Activated CD4-positive, alpha-beta T cell treated with anti-CD3 and anti-CD28 coated beads, Interleukin-2, Interleukin-6, amounts not matched to agents 100 ng/mL and 50 ng/mL, durations not matched to agents 16 hours and 8 hours (primary cell): ENCODE data around the gene MSANTD4.
"Not testable (repeated sequence)": the region's sequence is repeated elsewhere in the genome, so short reads cannot be mapped to it uniquely, and the experiment has no call there.

Experiments
- DNase-seq: peaks from one replicate; pipeline ENCODE4 v3.0.0-alpha.2; 2020

MSANTD4 gene

DNA sequence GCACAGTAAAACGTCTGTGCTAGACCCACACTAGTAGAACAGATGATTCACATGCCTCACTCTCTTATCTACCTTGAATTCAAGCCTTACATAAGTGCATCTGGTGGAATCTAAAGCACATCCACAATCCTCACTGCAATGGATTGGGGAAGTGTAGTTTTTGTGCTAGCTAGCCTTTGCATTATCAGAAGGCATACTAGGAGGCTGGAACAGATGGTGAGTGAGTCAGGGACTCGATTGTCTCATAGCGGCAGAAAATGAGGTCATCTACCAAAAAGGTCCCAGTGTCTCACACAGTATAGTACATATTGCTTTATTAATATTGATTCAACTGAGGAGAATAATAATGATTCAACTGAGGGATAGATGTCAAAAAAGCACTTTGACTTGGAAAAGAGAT, 9.3 kb downstream of the MSANTD4 start:
- no peak for DNase-seq

GRCh38 chr11:106011481-106011880, 10.6 kb downstream of the MSANTD4 start:
- DNase-seq = no peak

GRCh38 chr11:106003094-106003493, 18.9 kb downstream of the MSANTD4 start:
- not testable (repeated sequence) for DNase-seq

- DNase-seq = no peak
These were observed 20.6 kb downstream of the MSANTD4 start for GRCh38 chr11:106001304-106002012.

DNA sequence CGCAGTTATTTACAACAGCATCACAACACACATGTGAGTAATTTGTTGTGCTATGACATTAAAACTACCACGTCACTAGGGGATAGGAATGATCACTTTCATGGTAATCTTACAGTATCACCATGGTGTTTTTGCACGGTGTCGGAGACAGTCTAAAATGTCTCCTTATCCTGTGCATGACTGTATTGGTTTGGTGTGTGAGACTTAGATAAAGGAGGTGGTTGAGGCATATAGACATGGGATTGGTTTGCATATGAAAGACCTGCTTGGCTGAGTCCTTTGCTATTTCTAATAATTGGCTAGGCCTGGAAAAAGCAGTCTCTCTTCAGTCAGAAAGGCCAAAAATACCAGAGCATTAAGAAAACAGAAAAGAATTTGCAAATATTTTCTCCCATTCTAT, 30.2 kb downstream of the MSANTD4 start:
- no peak for DNase-seq

DNA sequence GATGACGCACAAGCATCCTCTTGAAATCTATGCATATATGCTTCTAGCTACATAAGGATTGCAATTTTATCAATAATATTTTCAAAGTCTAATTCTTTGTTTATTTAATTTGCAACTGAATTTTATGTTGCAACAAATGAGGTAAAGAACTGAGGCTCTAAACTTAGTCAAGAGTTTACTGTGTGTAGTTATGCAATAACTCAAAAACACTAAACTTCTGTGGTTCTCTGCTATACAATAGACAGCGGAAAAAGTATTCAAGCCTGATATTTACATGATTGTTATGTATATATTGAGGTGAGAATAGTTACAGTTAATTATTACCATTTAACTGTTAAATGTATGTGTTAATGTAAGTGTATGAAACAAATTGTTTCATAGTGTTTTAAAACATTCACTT, 32.9 kb downstream of the MSANTD4 start:
- DNase-seq = no peak

DNA sequence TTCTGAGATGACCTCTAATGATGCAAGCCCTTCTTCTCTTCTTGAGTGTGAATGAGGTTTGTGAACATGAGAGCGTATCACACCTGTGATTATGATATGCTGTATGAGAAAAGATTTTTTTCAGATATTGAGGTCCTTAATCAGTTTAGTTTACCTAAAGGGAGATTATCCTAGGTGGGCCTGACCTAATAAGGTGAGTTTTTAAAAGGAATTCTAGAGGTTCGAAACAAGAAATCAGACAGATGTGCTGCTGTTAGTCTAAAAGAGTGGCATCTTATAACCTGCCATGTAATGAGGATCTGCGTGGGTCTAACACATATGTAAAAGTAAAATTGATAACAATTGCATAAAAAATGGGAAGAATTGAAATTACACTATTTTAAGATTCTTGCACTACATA, 33.8 kb downstream of the MSANTD4 start:
- DNase-seq = no peak

- no peak for DNase-seq
These were observed 35.5 kb downstream of the MSANTD4 start for GRCh38 chr11:105986554-105986953.

DNA sequence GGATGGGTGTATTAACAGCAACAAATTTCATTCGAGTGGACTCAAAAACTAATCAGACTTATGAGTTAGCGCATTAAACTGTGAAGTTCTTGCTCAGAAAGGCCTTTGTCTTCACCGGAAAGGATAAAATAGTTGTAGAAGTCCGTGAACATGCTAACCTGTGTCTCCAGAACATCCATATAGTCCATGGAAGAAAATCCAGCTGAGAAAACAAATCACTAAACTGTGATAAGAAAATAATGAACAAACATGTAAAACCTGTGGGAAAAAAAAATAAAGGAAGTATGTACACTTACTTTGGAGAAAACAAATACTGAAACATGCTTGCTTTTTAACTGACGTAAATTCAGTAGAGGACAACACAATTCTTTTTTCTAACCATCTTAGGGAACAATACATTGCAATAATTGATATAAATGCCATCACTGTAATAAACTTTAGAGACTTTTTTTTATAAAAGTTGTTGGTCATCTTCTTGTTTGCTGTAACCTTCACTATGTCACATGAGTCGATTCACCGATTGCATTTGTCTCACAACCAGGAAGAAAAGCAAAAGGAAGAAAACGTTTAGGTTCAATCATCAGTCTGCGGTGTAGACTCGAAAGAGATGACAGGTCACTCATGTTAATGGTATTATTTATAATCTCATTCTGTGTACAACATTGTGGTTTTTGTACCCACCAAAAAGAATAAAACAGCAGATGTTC, 41.9 kb downstream of the MSANTD4 start:
- no peak for DNase-seq

DNA sequence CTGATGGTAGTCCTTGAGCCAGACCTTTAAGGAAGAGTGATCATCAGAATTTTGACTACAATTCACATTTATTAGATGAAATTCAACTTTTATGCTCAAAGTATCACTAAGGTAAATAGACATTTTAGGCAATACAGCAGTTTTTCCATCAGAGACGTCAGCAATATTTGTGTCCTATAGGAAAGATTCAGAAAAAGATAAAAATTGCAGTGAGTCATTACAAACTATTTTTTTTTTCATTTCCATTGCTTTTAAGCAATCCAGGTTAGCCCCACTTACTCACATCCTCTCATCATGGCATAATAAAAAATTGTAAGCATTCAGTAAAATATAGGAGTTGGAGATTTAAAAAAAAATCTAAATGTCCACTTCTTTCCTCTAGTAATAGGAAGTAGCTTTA, 46.9 kb downstream of the MSANTD4 start:
- DNase-seq = no peak

GRCh38 chr11:105969756-105970155, 52.3 kb downstream of the MSANTD4 start:
- DNase-seq = no peak

GRCh38 chr11:105968021-105968697, 53.9 kb downstream of the MSANTD4 start:
- no peak for DNase-seq

GRCh38 chr11:105960252-105961245, 61.5 kb downstream of the MSANTD4 start:
- no peak for DNase-seq
